ENCODE measurements around the gene C3orf22. TPM values are rescaled to one million over a fixed set of nuclear protein-coding genes. Genes with fewer than 3 reads are reported as not detected.
A peak's percentile ranks its signal among the peaks of the same experiment; 100 is the strongest.

Gene C3orf22
- polyA plus RNA-seq, 3 donors: not detected

DNA sequence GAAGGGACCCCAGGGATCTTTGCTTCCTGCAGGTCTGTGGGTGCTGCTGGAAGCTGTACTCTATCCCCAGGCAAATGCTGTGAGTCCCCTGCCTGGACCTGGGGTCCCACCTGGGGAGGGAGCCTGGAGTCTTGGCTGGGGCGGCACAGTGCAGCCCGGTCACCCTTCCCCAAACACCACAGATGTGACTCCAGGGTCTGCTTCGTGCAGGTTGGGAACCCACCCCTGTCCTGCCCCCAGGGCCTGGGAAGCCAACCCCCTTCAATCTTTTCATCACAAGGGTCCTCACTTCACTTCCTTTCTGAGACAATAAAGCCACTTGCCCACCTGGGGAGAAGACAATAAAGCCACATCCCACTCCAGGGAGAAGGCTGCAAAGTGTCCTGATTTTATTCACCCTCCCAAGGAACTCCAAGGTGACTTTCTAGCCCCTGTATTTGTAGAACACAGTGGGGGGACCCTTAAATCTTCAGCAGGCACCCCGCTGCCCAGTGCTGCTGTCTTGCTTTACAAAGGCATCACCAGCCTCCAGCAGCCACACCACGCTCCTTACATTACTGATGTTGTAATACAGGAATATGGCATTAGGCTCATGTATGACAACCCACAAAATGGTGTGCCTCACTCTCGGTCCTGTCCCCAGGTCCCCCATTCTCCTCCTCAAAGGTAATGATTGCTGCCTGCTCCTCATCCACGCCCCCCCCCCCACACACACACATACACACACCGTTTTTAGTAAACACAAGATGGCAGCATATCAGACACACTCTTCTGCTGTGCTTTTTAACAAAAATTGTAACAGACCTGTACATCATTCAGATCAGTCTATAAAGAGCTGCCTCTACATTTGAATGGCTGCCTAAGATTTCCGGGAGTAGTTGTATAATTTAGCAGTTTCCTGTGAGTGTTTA lies 9.9 kb downstream of the C3orf22 start:
- no peaks in the 10 kb centered on the region for H3K9me3 ChIP-seq (replicated peaks in 1 of 2; ENCODE audit: control insufficient read depth in 1 of 2, insufficient read depth in 1 of 2, low read length in 2 of 2)
- no peaks in the 10 kb centered on the region for H3K79me2 ChIP-seq (ENCODE audit: insufficient read depth, low read length)
- Mint-ChIP-seq H3K4me3 (no peak overlapping the region), H3K27me3 (ENCODE audit: low read depth in 3 of 3) (peaks cover 3 to 12% (median 4%) of the 10 kb centered on the region in 3 donors), H3K27ac (peak overlapping the region in 1 of 7 donors; percentile 79), H3K4me1 (peaks cover 30% of the 10 kb centered on the region), H3K36me3 (peaks cover 0 to 3% of the 10 kb centered on the region in 2 donors), H3K9me3 (peaks cover 0 to under 1% (median 0%) of the 10 kb centered on the region in 7 donors)
- intact Hi-C loops (cut with micrococcal nuclease): no loop called here
- H3K4me1 ChIP-seq (ENCODE audit: control insufficient read depth in 1 of 2, insufficient read depth in 2 of 2, low read length in 2 of 2): peaks cover 24 to 25% of the 10 kb centered on the region in 2 donors
- no peak overlapping the region for H3K9ac ChIP-seq (ENCODE audit: insufficient read depth, low read length, poor library complexity, severe bottlenecking)
- TF ChIP-seq, protein P1, sequence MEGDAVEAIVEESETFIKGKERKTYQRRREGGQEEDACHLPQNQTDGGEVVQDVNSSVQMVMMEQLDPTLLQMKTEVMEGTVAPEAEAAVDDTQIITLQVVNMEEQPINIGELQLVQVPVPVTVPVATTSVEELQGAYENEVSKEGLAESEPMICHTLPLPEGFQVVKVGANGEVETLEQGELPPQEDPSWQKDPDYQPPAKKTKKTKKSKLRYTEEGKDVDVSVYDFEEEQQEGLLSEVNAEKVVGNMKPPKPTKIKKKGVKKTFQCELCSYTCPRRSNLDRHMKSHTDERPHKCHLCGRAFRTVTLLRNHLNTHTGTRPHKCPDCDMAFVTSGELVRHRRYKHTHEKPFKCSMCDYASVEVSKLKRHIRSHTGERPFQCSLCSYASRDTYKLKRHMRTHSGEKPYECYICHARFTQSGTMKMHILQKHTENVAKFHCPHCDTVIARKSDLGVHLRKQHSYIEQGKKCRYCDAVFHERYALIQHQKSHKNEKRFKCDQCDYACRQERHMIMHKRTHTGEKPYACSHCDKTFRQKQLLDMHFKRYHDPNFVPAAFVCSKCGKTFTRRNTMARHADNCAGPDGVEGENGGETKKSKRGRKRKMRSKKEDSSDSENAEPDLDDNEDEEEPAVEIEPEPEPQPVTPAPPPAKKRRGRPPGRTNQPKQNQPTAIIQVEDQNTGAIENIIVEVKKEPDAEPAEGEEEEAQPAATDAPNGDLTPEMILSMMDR (IDR thresholded peaks at IDR 0.05): no peak
- H3K4me3 ChIP-seq (replicated peaks in 1 of 3; ENCODE audit: low read depth in 2 of 3, low read length in 3 of 3): no peak overlapping the region
- no peaks in the 10 kb centered on the region for H3K27me3 ChIP-seq (ENCODE audit: control insufficient read depth in 2 of 2, insufficient read depth in 2 of 2, low read length in 2 of 2)
- H4K20me1 ChIP-seq (ENCODE audit: insufficient read depth, low read length): no peaks in the 10 kb centered on the region
- no peaks in the 10 kb centered on the region for H3K36me3 ChIP-seq (replicated peaks in 1 of 2; ENCODE audit: control insufficient read depth in 1 of 2, insufficient read depth in 2 of 2, low read length in 2 of 2)
- H3K4me2 ChIP-seq (replicated peaks; ENCODE audit: extremely low read depth, low read length, poor library complexity, severe bottlenecking): no peak overlapping the region
- WGBS (ENCODE audit: insufficient coverage): 74% methylated on average over 3 of the region's 9 CpGs
- H3K27ac ChIP-seq (ENCODE audit: low read depth in 1 of 2, low read length in 2 of 2): no peak overlapping the region
- no peak for DNase-seq
- peak overlapping the region; percentile 22 for H2AFZ ChIP-seq (ENCODE audit: insufficient read depth, low read depth, low read length, poor library complexity, severe bottlenecking)

DNA sequence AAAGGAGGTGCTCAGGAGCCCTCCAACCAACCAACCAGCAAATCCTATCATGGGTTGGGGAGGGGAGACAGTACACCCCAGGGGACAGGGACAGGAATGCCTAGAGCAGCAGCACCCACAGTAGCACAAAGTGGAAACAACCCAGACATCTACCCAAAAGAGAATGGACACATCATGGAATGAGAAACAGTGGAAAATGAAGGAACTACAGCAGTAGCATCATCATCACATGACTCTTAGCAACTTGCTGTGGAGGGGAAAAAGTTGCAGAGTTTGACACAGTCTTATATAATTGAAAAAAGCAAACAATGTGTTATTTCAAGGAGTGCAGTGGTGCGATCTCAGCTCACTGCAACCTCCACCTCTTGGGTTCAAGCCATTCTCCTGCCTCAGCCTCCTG lies 11.0 kb downstream of the C3orf22 start:
- intact Hi-C loops (cut with micrococcal nuclease): no loop called here

More for the DNA sequence above, 11.0 kb downstream of the C3orf22 start:
- Mint-ChIP-seq H3K27me3 (ENCODE audit: low read depth in 3 of 3) (peaks cover 2 to 12% (median 4%) of the 10 kb centered on the region in 3 donors), H3K27ac (peak overlapping the region in 1 of 7 donors; percentile 38), H3K36me3 (peaks cover 7 to 14% of the 10 kb centered on the region in 2 donors), H3K9me3 (no peaks in the 10 kb centered on the region), H3K4me3 (no peak overlapping the region), H3K4me1 (peaks cover 30% of the 10 kb centered on the region)
- H2AFZ ChIP-seq (ENCODE audit: insufficient read depth, low read depth, low read length, poor library complexity, severe bottlenecking): no peak overlapping the region
- TF ChIP-seq, protein P1 (IDR thresholded peaks at IDR 0.05): no peak
- H3K9ac ChIP-seq (ENCODE audit: insufficient read depth, low read length, poor library complexity, severe bottlenecking): no peak overlapping the region
- no peaks in the 10 kb centered on the region for H3K27me3 ChIP-seq (ENCODE audit: control insufficient read depth in 2 of 2, insufficient read depth in 2 of 2, low read length in 2 of 2)
- no peaks in the 10 kb centered on the region for H3K79me2 ChIP-seq (ENCODE audit: insufficient read depth, low read length)
- no peak overlapping the region for H3K27ac ChIP-seq (ENCODE audit: low read depth in 1 of 2, low read length in 2 of 2)
- no peak overlapping the region for H3K4me2 ChIP-seq (replicated peaks; ENCODE audit: extremely low read depth, low read length, poor library complexity, severe bottlenecking)
- WGBS (ENCODE audit: insufficient coverage): 83% methylated on average over 1 of the region's 1 CpG
- peaks cover 3 to 4% of the 10 kb centered on the region in 2 donors for H3K36me3 ChIP-seq (replicated peaks in 1 of 2; ENCODE audit: control insufficient read depth in 1 of 2, insufficient read depth in 2 of 2, low read length in 2 of 2)
- H3K9me3 ChIP-seq (replicated peaks in 1 of 2; ENCODE audit: control insufficient read depth in 1 of 2, insufficient read depth in 1 of 2, low read length in 2 of 2): no peaks in the 10 kb centered on the region
- peaks cover 24 to 25% of the 10 kb centered on the region in 2 donors for H3K4me1 ChIP-seq (ENCODE audit: control insufficient read depth in 1 of 2, insufficient read depth in 2 of 2, low read length in 2 of 2)
- peak in 2 of 3 donors; percentile 13 to 52 for DNase-seq
- no peaks in the 10 kb centered on the region for H4K20me1 ChIP-seq (ENCODE audit: insufficient read depth, low read length)
- no peak overlapping the region for H3K4me3 ChIP-seq (replicated peaks in 1 of 3; ENCODE audit: low read depth in 2 of 3, low read length in 3 of 3)
